UCSD-AML1 (cell line): ENCODE data around the gene ARSB.

Source experiments
- DNase-seq: peaks from one replicate; lab custom pipeline; 2025; ENCODE audit not compliant: unreplicated experiment; lab: John Stamatoyannopoulos, UW

The ARSB gene

DNA sequence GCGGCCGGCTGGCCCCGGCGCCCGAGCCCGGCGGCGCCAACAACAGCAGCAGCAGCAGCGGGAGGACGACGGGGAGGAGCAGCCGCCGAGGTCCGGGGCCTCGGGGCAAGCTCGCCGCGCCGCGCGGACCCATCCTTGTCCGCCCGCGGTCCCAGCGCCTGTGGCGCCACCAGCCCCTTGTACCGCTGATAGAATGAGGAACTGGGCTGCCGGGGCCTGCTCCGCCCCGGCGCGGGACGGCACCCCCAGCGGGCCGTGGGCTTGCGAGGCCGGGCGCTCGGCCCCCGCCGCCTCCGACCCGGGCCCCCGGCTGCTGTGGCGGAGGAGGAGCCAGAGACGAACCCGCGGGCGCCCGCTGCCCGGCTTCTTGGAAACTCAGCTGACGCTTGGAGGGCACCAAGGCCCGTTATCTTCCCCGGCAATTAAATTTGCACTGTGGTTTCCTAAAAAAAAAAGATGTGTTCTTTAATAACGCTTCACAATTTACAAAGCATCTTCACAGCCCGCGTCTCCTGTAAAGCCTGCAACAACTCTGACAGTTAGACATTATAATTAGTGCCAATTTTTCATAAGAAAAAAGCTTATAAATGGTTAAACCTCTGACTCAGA is at the start of gene ARSB:
ARSB (minus strand) TSS at position 195 of the 609 bp plus-strand sequence; CDS start at position 133, 62 bp downstream.
- DNase-seq = peak; percentile 72

- no peak for DNase-seq
Observed at GRCh38 chr5:79032782-79033181, 47.7 kb upstream of the ARSB start.

DNA sequence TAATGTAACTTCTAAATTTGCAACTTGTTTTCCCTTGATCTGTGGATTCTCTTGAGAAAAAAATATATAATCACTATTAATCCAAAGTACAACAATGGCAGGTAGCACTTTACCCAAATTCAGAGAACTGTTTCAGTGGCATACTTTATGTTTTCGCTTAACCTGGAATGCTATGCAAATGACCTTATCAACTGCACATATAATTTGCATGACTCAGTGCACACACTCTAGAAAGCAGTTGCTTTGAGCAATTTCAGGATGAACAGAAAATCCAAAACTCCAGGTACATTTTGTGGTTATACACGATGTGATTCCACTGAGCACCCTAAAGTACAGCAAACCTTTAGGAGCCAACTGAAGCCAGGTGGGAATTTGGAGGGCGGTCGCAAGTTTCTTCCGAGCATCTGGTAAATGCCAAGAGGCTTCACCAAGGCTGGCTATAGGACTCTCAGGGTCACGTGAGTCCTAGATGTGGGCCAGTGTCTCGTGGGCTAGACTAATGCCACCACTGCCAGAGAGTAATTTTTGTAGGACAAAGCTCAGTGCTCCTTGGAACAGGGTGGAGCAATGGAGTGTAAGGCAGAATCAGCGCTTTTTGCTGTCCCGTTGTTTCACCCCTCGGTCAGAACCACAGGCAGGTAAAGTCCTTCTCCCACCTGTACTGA is 47.1 kb upstream of the ARSB start:
- no peak for DNase-seq

GRCh38 chr5:79031485-79031867 is 46.4 kb upstream of the ARSB start:
- DNase-seq = no peak

DNA sequence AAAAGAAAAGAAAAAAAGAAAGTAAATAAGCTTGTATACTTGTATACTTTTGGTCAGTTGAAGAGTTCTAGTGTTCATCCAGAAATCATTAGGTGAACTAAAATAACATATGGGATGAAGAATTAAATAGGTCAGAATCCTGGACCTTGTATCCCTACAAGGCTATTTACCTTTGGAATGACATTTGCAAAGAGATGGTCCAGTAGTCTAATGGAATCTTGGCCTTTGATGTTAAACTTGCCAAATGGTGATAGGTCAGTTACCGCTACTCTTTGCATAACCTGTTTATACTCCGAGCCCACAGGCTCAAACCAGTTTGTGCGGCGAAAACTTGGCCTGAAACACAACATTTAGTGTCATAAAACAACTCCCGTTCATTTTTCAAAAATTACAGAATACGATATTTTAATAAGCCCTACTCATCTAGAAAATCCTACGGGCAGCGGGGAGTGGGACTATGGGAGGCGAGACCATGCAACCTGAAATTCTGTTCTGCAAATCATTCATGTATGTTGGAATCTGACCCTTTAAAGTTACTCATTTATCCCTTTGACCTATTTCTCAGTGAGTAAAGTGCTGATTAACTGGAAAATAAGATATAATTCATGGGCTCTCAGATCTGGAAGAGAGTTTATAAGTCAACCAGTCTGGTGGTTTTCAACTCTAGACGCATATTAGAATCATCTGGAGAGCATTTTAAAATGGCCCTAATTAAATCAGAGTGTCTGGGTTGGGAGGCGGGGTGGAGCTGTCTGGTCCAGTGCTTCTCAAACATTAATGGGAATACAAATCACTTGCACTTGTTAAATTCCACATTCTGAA is 45.8 kb upstream of the ARSB start:
- DNase-seq = no peak

DNA sequence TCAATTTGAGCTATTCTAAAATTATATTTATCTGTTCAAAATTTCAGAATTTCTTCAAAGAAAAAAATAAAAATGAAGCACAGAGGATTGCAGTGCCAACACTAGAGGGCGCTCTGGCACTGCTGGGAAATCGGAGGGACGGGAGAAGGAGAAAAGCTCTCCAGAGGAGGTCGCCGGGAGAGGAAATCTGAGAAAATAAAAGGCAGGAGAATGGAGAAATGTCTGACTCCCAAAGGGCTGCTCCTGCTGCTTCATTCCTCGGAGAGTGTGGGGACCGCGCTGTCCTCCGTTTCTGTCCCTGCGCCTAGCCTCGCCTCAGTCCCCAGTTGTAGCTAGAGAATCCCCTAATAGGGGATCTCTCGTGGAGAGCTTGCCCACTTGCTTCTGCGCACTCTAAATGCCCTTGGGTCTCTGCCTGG is 40.0 kb upstream of the ARSB start:
- DNase-seq = peak; percentile 49

- DNase-seq = no peak
Observed at GRCh38 chr5:79023947-79024346, 38.8 kb upstream of the ARSB start.

- DNase-seq = no peak
Observed at GRCh38 chr5:79023348-79023747, 38.2 kb upstream of the ARSB start.

DNA sequence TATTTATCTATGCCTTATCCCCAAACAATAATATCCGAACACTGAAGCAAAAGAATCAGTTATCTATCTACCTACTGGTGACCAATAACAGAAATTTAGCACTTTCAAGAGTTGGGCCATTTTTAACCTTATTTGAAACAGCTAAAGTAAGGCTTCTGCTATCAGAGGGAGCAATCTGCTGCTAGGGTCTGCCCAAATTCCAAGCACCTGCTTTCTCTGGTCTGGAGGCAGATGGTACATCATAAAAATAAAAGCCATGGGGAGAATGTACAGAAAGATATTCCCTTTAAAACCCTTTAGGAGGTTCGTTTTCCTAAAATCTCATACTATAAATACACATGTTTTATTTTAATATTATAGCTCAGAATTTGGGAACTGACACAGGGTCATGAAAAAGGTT is 37.7 kb upstream of the ARSB start:
- DNase-seq = no peak

DNA sequence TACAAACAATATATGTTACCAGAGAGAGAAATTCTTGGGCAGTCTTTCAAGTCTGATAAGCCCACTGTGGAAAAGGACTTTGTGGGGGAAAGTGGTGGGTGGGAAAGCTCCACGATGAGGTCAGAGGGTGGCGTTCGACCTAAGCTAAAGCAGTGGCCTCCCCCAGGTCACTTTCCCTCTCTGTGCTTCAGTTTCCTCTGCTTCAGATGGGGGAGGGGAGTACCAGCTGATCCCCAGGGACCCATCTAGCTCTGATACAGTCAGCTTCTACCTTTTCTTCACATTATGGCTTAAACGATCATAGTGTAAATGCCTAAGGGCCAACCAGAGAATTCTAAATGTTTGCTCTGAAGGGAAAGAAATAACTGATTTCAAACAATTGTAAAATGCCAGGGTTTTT is 36.6 kb upstream of the ARSB start:
- DNase-seq = no peak

GRCh38 chr5:79020861-79021561 is 35.9 kb upstream of the ARSB start:
- DNase-seq = peak; percentile 38

- no peak for DNase-seq
Observed at GRCh38 chr5:79014631-79015030, 29.5 kb upstream of the ARSB start.

DNA sequence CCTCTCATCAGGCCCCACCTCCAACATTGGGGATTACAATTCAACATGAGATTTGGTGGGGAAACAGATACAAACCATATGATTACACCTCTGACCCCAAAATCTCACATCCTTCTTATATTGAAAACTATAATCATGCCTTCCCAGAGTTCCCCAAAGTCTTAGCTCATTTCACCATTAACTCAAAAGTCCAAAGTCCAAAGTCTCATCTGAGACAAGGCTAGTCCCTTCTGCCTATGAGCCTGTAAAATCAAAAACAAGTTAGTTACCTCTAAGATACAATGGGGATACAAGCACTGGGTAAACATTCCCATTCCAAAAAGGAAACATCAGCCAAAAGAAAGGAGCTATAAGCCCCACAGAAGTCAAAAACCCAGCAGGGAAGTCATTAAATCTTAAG is 26.8 kb upstream of the ARSB start:
- no peak for DNase-seq

- no peak for DNase-seq
Observed at GRCh38 chr5:79011219-79011836, 26.2 kb upstream of the ARSB start.

DNA sequence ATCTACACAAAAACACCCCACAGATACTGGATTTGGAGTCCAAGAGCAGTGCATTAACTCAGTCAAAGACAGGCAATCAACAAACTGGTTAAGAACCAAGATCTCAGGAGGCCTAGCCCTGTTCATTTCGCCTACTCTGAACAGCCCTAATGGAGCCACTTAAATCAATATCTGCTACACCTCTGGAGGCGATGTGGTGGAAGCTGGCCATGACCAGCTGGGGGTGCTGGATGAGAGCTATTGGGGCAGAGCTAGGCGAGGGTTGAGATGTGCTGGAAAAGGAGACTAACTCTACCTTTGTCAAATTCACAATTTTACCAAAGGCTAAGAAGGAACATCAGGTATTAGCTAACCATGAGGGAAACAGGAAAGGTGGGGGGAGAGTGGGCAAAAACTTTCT is 23.3 kb upstream of the ARSB start:
- DNase-seq = no peak

DNA sequence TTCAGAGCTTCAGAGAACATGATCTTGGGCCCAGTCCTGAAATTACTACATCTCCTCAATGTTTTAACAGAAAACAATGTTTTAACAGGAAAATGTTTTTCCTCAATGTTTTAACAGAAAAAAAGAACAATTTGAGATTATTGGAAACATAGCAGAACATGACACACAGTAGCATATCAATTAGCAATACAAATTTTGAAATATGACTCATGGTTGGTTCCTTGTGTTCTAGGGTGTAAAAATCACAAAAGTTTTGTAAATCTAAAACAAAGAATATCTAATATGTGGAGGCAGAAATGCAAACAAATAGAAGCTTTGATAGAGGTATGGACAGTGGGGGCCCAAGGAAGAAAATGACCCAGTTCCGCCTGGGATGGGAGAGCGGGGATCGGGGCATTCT is 22.8 kb upstream of the ARSB start:
- no peak for DNase-seq

GRCh38 chr5:79005936-79006631 is 21.0 kb upstream of the ARSB start:
- no peak for DNase-seq

- no peak for DNase-seq
Observed at GRCh38 chr5:79005151-79005550, 20.0 kb upstream of the ARSB start.

- no peak for DNase-seq
Observed at GRCh38 chr5:79002374-79002773, 17.3 kb upstream of the ARSB start.

- no peak for DNase-seq
Observed at GRCh38 chr5:79001471-79001870, 16.4 kb upstream of the ARSB start.

DNA sequence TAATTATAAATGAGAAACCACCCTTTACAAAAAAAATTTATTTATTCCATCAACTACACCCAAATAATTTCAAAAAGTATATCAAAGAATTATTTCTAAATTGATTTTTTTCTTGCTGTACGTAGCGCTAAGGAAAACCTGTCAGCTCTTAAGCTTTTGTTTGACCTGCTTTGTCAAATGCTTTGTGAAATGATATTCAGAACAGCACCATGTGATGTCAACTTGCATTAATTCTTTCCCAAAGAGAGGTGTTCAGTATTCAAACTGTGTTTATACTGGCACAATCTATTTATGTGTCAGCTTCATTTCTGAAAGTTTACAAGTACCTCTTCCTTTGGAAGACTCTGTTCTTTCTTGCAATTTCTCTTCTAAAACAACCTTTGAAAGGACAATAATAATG is 12.0 kb upstream of the ARSB start:
- no peak for DNase-seq
